K562 (cell line): ENCODE data around the gene HLA-DOA. TPM values are rescaled to one million over a fixed set of nuclear protein-coding genes. Genes with fewer than 3 reads are reported as not detected.
A peak's percentile ranks its signal among the peaks of the same experiment; 100 is the strongest.

Source experiments
- ATAC-seq: fragments of 200-7000 bp; cut with Tn5 transposase; 3 replicates; pipeline ENCODE4 v1.9.1; 2020; ENCODE audit warnings: moderate library complexity
- BruUV-seq: library from RNA; stranded (reverse); fragments of 400-500 nt; replicated peaks from 2 replicates; lab custom pipeline; 2021; lab: Mats Ljungman, UMichigan
- CTCF ChIA-PET: fragments of 300-600 bp; formaldehyde crosslinking; extraction: SDS; loops from one replicate; lab custom pipeline; 2021; ENCODE audit warnings: low intra/inter-chr PET ratio; lab: Yijun Ruan, JAX
- POLR2A ChIA-PET: fragments of 300-600, 350-650 bp; sonication (Branson Sonifier 250); formaldehyde crosslinking; extraction: SDS; loops from one replicate; lab custom pipeline; 2021; ENCODE audit warnings: antibody characterized with exemption, inconsistent platforms; lab: Yijun Ruan, JAX
- DNase-seq, 4 experiments: peaks; one replicate each; pipeline versions ENCODE4 v3.0.0 to v3.0.0-alpha.2; 2011 to 2018; ENCODE audit warnings: low spot score in 3 of 4, mixed read lengths in 3 of 4; ENCODE audit errors: extremely low read depth in 1 of 4
- FAIRE-seq: peaks from 2 replicates; lab custom pipeline; 2011; peaks lifted over from hg19 to GRCh38; lab: Jason Lieb, UNC
- H2AFZ ChIP-seq: 2 replicates; pipeline ENCODE4 v1.6.0; 2011; ENCODE audit warnings: low read depth, low read length, control low read depth, inconsistent platforms
- H3K27ac ChIP-seq: fragments of 200-600 bp; 3 replicates; pipeline ENCODE4 v1.8.0; 2011; ENCODE audit warnings: low read depth, mild to moderate bottlenecking, control low read depth, inconsistent platforms, low read length, moderate library complexity, mixed read lengths; ENCODE audit errors: extremely low read depth
- H3K27me3 ChIP-seq, 2 experiments: fragments of 300-600 bp in 1 of 2; 2 replicates in 1 of 2; 3 replicates in 1 of 2; pipeline versions ENCODE4 v1.6.0 to v1.8.0; 2011; ENCODE audit warnings: inconsistent platforms in 2 of 2, low read length in 2 of 2, mild to moderate bottlenecking in 1 of 2, mixed read lengths in 1 of 2, moderate library complexity in 1 of 2; ENCODE audit not compliant: control insufficient read depth in 2 of 2, insufficient read depth in 2 of 2
- H3K36me3 ChIP-seq: fragments of 300-600 bp; 3 replicates; pipeline ENCODE4 v1.8.0; 2011; ENCODE audit warnings: mild to moderate bottlenecking, low read length, inconsistent platforms; ENCODE audit not compliant: control insufficient read depth, insufficient read depth
- H3K4me1 ChIP-seq, 2 experiments: fragments of 200-600 bp in 1 of 2; replicated peaks in 1 of 2; 2 replicates in 1 of 2; 3 replicates in 1 of 2; pipeline versions ENCODE4 v1.5.1 to v1.8.0; 2011; ENCODE audit warnings: inconsistent platforms in 2 of 2, low read length in 2 of 2, mild to moderate bottlenecking in 1 of 2, mixed read lengths in 1 of 2, moderate library complexity in 1 of 2; ENCODE audit not compliant: control insufficient read depth in 2 of 2, insufficient read depth in 2 of 2
- H3K4me2 ChIP-seq: 2 replicates; pipeline ENCODE4 v1.6.1; 2011; ENCODE audit warnings: low read length, control low read depth, inconsistent platforms, mixed read lengths; ENCODE audit not compliant: insufficient read depth
- H3K4me3 ChIP-seq: fragments of 200-600 bp; sonication (generic), shearing (Covaris generic); 2 replicates; pipeline ENCODE4 v1.5.1; 2016; ENCODE audit warnings: control low read depth, inconsistent platforms
- H3K79me2 ChIP-seq: fragments of 200-600 bp; 3 replicates; pipeline ENCODE4 v1.8.0; 2011; ENCODE audit warnings: low read length, inconsistent platforms; ENCODE audit not compliant: control insufficient read depth, insufficient read depth
- H3K9ac ChIP-seq, 2 experiments: 2 replicates each; pipeline versions ENCODE4 v1.6.0 to v1.6.1; 2011; ENCODE audit warnings: low read depth in 2 of 2, low read length in 2 of 2, control low read depth in 1 of 2, inconsistent platforms in 1 of 2, mild to moderate bottlenecking in 1 of 2, mixed read lengths in 1 of 2; ENCODE audit not compliant: insufficient read depth in 1 of 2
- H3K9me1 ChIP-seq: one replicate; pipeline ENCODE4 v1.6.0; 2011; ENCODE audit warnings: inconsistent platforms, mild to moderate bottlenecking, low read length, moderate library complexity; ENCODE audit not compliant: control insufficient read depth, insufficient read depth
- H3K9me3 ChIP-seq: replicated peaks from 2 replicates; pipeline ENCODE4 v1.5.1; 2011; ENCODE audit warnings: low read depth, low read length, inconsistent platforms; ENCODE audit not compliant: control insufficient read depth, insufficient read depth
- H4K20me1 ChIP-seq: replicated peaks from 2 replicates; pipeline ENCODE4 v1.6.1; 2011; ENCODE audit warnings: low read length, inconsistent platforms, mixed read lengths; ENCODE audit not compliant: control insufficient read depth, insufficient read depth
- CEBPB ChIP-seq: fragments of 450-650 bp; IDR thresholded peaks from 2 replicates; pipeline ENCODE4 v1.6.1; 2016; ENCODE audit warnings: missing genetic modification characterization, missing compliant biosample characterization
- CEBPG ChIP-seq, 3 experiments: fragments of 200-800 bp in 1 of 3; sonication (Bioruptor generic) in 1 of 3; sonication (generic) in 1 of 3; formaldehyde crosslinking in 1 of 3; IDR thresholded peaks in 2 of 3; conservative IDR thresholded peaks in 1 of 3; 2 replicates each; pipeline versions ENCODE4 v1.6.1 to v1.8.0; 2016 to 2022; ENCODE audit warnings: missing compliant biosample characterization in 2 of 3, missing genetic modification characterization in 2 of 3, mild to moderate bottlenecking in 1 of 3, missing genetic modification reagents in 1 of 3
- E2F3 ChIP-seq: fragments of 250-450 bp; sonication (Bioruptor Pico); IDR thresholded peaks from 2 replicates; pipeline ENCODE4 v1.4.0; 2020; ENCODE audit warnings: mild to moderate bottlenecking
- ID3 ChIP-seq, 2 experiments: fragments of 250-450 bp in 1 of 2; fragments of 450-650 bp in 1 of 2; sonication (Bioruptor Pico) in 1 of 2; IDR thresholded peaks; 2 replicates each; pipeline versions ENCODE4 v1.6.1 to v1.8.0; 2016 to 2021; ENCODE audit warnings: mild to moderate bottlenecking in 2 of 2, moderate library complexity in 2 of 2, missing compliant biosample characterization in 1 of 2, missing genetic modification characterization in 1 of 2
- MTA2 ChIP-seq: fragments of 450-650 bp; IDR thresholded peaks from 2 replicates; pipeline ENCODE4 v1.6.1; 2016; ENCODE audit warnings: low read depth
- TCF15 ChIP-seq: fragments of 250-450 bp; sonication (Bioruptor Pico); IDR thresholded peaks from 2 replicates; pipeline ENCODE4 v1.8.0; 2022; ENCODE audit warnings: moderate library complexity, mild to moderate bottlenecking, inconsistent platforms
- ZBTB49 ChIP-seq: sonication (generic); formaldehyde crosslinking; IDR thresholded peaks from 2 replicates; pipeline ENCODE4 v1.8.0; 2022; ENCODE audit warnings: missing genetic modification reagents, mild to moderate bottlenecking, borderline replicate concordance
- WGBS: fragments of 100-300 bp; shearing (Covaris generic); methylation state at CpG from one replicate; pipeline ENCODE4 v1.1.6; 2016; ENCODE audit warnings: low coverage, mixed read lengths; ENCODE audit not compliant: insufficient coverage; ENCODE audit errors: missing lambda C conversion rate; 5-methylcytosine and 5-hydroxymethylcytosine counted together
- in situ Hi-C: fragments of 300-500 bp; cut with MboI; formaldehyde crosslinking; loops from 4 replicates; pipeline ENCODE4 v1.15.0; 2018; ENCODE audit warnings: inconsistent platforms, mixed read lengths
- intact Hi-C: fragments of 100-400 bp; cut with micrococcal nuclease; formaldehyde crosslinking; loops from 2 replicates; pipeline ENCODE4 v1.14.2; 2022
- polyA plus RNA-seq, 8 experiments: library from polyadenylated mRNA; depleted of rRNA in 4 of 8; stranded (reverse) in 5 of 8; unstranded in 3 of 8; fragments of >200 nt; fragmentation: Nextera tagmentation in 2 of 8; fragmentation: Illumina TruSeq in 1 of 8; extraction: Ambion mirVana in 2 of 8; extraction: Trizol in 1 of 8; gene quantifications; 2 replicates each; pipeline versions ENCODE4 v1.2.1 to v1.2.3, GENCODE V29; 2011 to 2014; ENCODE audit warnings: inconsistent platforms in 1 of 8, missing spikeins in 1 of 8
- total RNA-seq, 7 experiments: library from RNA; depleted of rRNA in 6 of 7; stranded (reverse); fragments of >200 nt in 6 of 7; fragmentation: Illumina TruSeq in 2 of 7; extraction: Trizol in 2 of 7; gene quantifications; 2 replicates each; pipeline versions ENCODE4 v1.2.1 to v1.2.3, GENCODE V29; 2011 to 2021; ENCODE audit warnings: low replicate concordance in 1 of 7

The HLA-DOA gene
- total and polyA plus RNA-seq, 9 of the 15 experiments (the other 6 are each of a cell fraction or from before 2014, with no cell fraction given) = 0.07 TPM; not detected in 8

GRCh38 chr6:33017018-33017417 lies 7.6 kb upstream of the HLA-DOA start:
- no peak for ATAC-seq
- ChIA-PET POLR2A (no interaction called here), CTCF (interaction anchor here (1.3 to 3.3 kb wide), 2 partner anchors 75 to 231 kb away, joined by 5 to 19 read pairs; no protein-coding TSS in a partner anchor)
- no peak for TF ChIP-seq MTA2
- TF ChIP-seq CEBPG (CRISPR knock-in tag; IDR thresholded peaks at IDR 0.05) = no peak
- TF ChIP-seq CEBPG (tag; conservative IDR thresholded peaks at IDR 0.05 in 1 of 2, IDR thresholded peaks at IDR 0.05 in 1 of 2) = peak; percentile 46 to 88; a peak in 3 of 4 replicates
- TF ChIP-seq CEBPB (tag) = peak; percentile 72
- Histone ChIP-seq H4K20me1 (peaks cover 4% of the 10 kb centered on the region; the same call in 1 of the 2 replicates), H3K9me1 (no peaks in the 10 kb centered on the region), H2AFZ (no peak overlapping the region), H3K27me3 (peaks cover 20 to 38% of the 10 kb centered on the region in 2 experiments; a peak in 4 of 5 replicates), H3K27ac (no peak overlapping the region), H3K36me3 (no peaks in the 10 kb centered on the region), H3K4me3 (no peak overlapping the region), H3K4me1 (no peaks in the 10 kb centered on the region), H3K9me3 (no peaks in the 10 kb centered on the region), H3K9ac (no peak overlapping the region), H3K79me2 (no peaks in the 10 kb centered on the region), H3K4me2 (no peak overlapping the region)
- FAIRE-seq = no peak
- no TSS peak for BruUV-seq
- in situ Hi-C loops = loop anchor here (5.0 kb wide), 2 partner anchors 70 to 230 kb away; no protein-coding TSS in a partner anchor
- DNase-seq = no peak
- WGBS = 2% methylated on average over 4 of the region's 4 CpGs
- intact Hi-C loops = loop anchor here (5.0 kb wide), 1 partner anchor 130 kb away; no protein-coding TSS in a partner anchor

GRCh38 chr6:33015798-33016197 lies 6.4 kb upstream of the HLA-DOA start:
- DNase-seq (no peak), ATAC-seq (no peak), FAIRE-seq (no peak)
- Histone ChIP-seq H3K9me3 (no peaks in the 10 kb centered on the region), H3K9me1 (no peaks in the 10 kb centered on the region), H3K4me1 (no peaks in the 10 kb centered on the region), H3K79me2 (no peaks in the 10 kb centered on the region), H3K9ac (peak overlapping the region in 1 of 2 experiments; percentile 23; a peak in 1 of 4 replicates), H2AFZ (no peak overlapping the region), H3K36me3 (no peaks in the 10 kb centered on the region), H4K20me1 (peaks cover 4% of the 10 kb centered on the region; the same call in 1 of the 2 replicates), H3K27me3 (peaks cover 24 to 38% of the 10 kb centered on the region in 2 experiments; a peak in 4 of 5 replicates), H3K27ac (no peak overlapping the region), H3K4me3 (no peak overlapping the region), H3K4me2 (no peak overlapping the region)
- intact Hi-C loops = loop anchor here (2.0 to 5.0 kb wide), 2 partner anchors 67 to 132 kb away; no protein-coding TSS in a partner anchor
- BruUV-seq = no TSS peak
- WGBS = 5% methylated on average over 11 of the region's 11 CpGs
- CTCF ChIA-PET = interaction anchor here (1.3 to 3.3 kb wide), 6 partner anchors 68 to 233 kb away, joined by 5 to 19 read pairs (median 10); no protein-coding TSS in a partner anchor
- in situ Hi-C loops = loop anchor here (5.0 kb wide), 2 partner anchors 72 to 232 kb away; no protein-coding TSS in a partner anchor
- POLR2A ChIA-PET = interaction anchor here (0.6 kb wide), 1 partner anchor 146 kb away, joined by 4 read pairs; no protein-coding TSS in a partner anchor
- TF ChIP-seq E2F3 = no peak
- TF ChIP-seq ID3 (CRISPR knock-in tag; IDR thresholded peaks at IDR 0.05) = no peak
- TF ChIP-seq ID3 (tag; IDR thresholded peaks at IDR 0.05) = no peak
- no peak for TF ChIP-seq ZBTB49
- no peak for TF ChIP-seq TCF15 (CRISPR knock-in tag)
